Retinal pigment epithelial cell (primary cell): ENCODE results near the gene TMEM51.

ENCODE experiments used
- DNase-seq: peaks from one replicate; pipeline ENCODE4 v3.0.0-alpha.2; 2010; ENCODE audit warnings: low read depth
- H3K4me3 ChIP-seq: 2 replicates; pipeline ENCODE4 v1.5.1; 2011; ENCODE audit warnings: mild to moderate bottlenecking, low read length, control low read depth, moderate library complexity
- TF ChIP-seq, protein P1 (sequence below): conservative IDR thresholded peaks from 2 replicates; pipeline ENCODE4 v1.5.1; 2011; ENCODE audit warnings: low read depth, low read length, control low read depth, inconsistent platforms

Gene TMEM51

GRCh38 chr1:15236746-15237145, 83.2 kb downstream of the TMEM51 start:
- no peak for DNase-seq
- TF ChIP-seq, protein P1, sequence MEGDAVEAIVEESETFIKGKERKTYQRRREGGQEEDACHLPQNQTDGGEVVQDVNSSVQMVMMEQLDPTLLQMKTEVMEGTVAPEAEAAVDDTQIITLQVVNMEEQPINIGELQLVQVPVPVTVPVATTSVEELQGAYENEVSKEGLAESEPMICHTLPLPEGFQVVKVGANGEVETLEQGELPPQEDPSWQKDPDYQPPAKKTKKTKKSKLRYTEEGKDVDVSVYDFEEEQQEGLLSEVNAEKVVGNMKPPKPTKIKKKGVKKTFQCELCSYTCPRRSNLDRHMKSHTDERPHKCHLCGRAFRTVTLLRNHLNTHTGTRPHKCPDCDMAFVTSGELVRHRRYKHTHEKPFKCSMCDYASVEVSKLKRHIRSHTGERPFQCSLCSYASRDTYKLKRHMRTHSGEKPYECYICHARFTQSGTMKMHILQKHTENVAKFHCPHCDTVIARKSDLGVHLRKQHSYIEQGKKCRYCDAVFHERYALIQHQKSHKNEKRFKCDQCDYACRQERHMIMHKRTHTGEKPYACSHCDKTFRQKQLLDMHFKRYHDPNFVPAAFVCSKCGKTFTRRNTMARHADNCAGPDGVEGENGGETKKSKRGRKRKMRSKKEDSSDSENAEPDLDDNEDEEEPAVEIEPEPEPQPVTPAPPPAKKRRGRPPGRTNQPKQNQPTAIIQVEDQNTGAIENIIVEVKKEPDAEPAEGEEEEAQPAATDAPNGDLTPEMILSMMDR: no peak
- no peak overlapping the region for H3K4me3 ChIP-seq

DNA sequence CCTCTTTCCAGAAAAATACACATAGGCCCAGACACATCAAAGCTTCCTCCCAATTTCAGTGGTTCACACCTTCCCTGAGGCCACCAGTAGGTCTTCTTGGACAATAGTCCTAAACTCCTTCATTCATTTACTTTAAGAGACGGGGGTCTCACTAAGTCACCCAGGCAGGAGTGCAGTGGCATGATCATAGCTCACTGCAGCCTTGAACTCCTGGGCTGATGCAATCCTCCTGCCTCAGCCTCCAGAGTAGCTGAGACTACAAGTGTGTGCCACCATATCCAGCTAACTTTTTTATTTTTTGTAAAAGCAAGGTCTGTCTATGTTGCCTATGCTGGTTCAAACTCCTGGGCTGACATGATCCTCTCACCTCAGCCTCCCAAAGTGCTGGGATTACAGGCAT, 85.2 kb downstream of the TMEM51 start:
- no peak overlapping the region for H3K4me3 ChIP-seq
- no peak for DNase-seq
- TF ChIP-seq, protein P1: no peak

DNA sequence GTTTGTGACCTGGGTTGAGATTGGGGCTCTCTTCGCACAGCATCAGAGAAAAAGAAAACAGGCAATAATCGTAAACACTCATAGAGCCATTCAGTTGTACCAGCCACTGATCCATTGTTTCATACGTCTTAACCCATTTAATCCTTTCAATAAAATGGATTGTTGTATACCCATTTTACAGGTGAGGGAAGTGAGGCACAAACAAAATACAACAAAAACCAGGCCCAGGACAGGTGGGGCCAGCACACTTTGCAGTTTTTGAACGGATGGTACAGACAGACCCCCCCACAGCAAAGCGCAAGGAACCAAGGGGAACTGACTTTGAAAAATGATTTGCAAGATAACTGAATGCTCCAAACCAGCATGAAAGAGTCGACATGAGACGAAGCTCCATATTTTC, 89.2 kb downstream of the TMEM51 start:
- H3K4me3 ChIP-seq: no peak overlapping the region
- DNase-seq: no peak
- TF ChIP-seq, protein P1: no peak

GRCh38 chr1:15243275-15244043, 89.9 kb downstream of the TMEM51 start:
- TF ChIP-seq, protein P1: no peak
- no peak for DNase-seq

DNA sequence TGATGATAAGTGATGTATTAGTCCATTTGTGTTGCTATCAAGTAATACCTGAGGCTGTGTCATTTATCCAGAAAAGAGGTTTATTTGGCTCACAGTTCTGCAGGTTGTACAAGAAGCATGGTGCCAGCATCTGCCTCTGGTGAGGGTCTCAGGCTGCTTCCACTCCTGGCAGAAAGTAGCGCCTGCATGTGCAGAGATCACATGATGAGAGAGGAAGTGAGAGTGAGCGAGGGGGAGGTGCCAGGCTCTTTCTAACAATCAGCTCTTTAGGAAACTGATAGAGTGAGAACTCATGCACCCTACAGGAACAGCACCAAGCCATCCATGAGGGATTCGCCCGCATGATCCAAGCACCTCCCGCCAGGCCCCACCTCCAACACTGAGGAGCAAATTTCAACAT, 91.3 kb downstream of the TMEM51 start:
- no peak for DNase-seq
- no peak overlapping the region for H3K4me3 ChIP-seq
- TF ChIP-seq, protein P1: no peak

More at GRCh38 chr1:15243275-15244043, 89.9 kb downstream of the TMEM51 start:
- H3K4me3 ChIP-seq: no peak overlapping the region

DNA sequence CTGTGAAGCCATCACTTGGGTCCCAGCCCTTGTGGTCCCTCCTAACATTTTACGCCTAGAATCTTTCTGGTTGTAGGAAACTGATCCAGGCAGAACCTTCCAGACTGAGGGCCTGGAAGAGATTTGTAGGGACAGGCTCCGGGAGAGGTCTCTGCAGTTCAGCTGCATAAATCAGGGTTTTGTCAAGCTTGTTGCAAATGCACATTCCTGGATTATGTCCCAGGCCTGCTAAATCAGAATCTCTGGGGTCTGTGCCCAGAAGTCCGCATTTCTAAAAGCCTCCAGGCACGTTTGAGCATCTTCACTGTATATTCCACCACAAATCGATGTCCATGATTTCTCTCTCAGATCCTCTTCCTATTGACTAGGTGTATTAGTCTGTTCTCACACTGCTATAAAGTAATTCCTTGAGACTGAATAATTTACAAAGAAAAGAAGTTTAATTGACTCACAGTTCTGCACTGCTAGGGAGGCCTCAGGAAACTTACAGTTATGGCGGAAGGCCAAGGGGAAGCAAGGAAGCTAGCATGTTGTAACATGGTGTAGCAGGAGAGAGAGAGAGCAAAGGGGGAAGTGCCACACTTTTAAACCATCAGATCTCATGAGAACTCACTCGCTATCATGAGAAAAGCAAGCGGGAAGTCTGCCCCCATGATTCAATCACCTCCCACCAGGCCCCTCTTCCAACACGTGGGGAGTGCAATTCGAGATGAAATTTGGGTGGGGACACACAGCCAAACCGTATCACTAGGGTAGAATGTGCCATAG, 92.2 kb downstream of the TMEM51 start:
- TF ChIP-seq, protein P1: no peak
- DNase-seq: no peak
- no peak overlapping the region for H3K4me3 ChIP-seq
